Panc1 (cell line): Measurements from ENCODE around the gene ZNF622. TPM values are rescaled to one million over a fixed set of nuclear protein-coding genes. Genes with fewer than 3 reads are reported as not detected.

Source experiments
- ATAC-seq: fragments of 200-7000 bp; cut with Tn5 transposase; 2 replicates; pipeline ENCODE4 v1.9.1; 2020; ENCODE audit warnings: mild to moderate bottlenecking, moderate library complexity
- BruUV-seq: library from RNA; stranded (reverse); fragments of 400-500 nt; replicated peaks from 2 replicates; lab custom pipeline; 2021; lab: Mats Ljungman, UMichigan
- CTCF ChIA-PET: fragments of 300-600 bp; sonication (Branson Sonifier 250); formaldehyde crosslinking; loops from one replicate; lab custom pipeline; 2022; ENCODE audit warnings: antibody characterized with exemption; lab: Charles Lee
- POLR2A ChIA-PET: fragments of 300-600 bp; sonication (Branson Sonifier 250); formaldehyde crosslinking; loops from one replicate; lab custom pipeline; 2022; ENCODE audit warnings: antibody characterized with exemption; lab: Charles Lee
- DNase-seq: peaks from one replicate; pipeline ENCODE4 v3.0.0-alpha.2; 2010; ENCODE audit warnings: low read depth, low spot score
- H3K27ac ChIP-seq: 2 replicates; pipeline ENCODE4 v1.5.1; 2011; ENCODE audit warnings: mild to moderate bottlenecking, low read length, inconsistent platforms
- H3K27me3 ChIP-seq: fragments of 200-500 bp; sonication (Bioruptor generic); 2 replicates; pipeline ENCODE4 v1.6.0; 2014; ENCODE audit warnings: low read length, inconsistent platforms; ENCODE audit not compliant: control insufficient read depth, insufficient read depth
- H3K36me3 ChIP-seq: fragments of 200-500 bp; sonication (Bioruptor generic); 2 replicates; pipeline ENCODE4 v1.5.1; 2014; ENCODE audit warnings: inconsistent platforms, mild to moderate bottlenecking, low read length, moderate library complexity; ENCODE audit not compliant: control insufficient read depth, insufficient read depth
- H3K4me1 ChIP-seq: 2 replicates; pipeline ENCODE4 v1.5.1; 2011; ENCODE audit warnings: inconsistent platforms, mild to moderate bottlenecking, low read length, moderate library complexity; ENCODE audit not compliant: control insufficient read depth, insufficient read depth
- H3K4me3 ChIP-seq, 2 experiments: 2 replicates each; pipeline ENCODE4 v1.5.1; 2011 to 2012; ENCODE audit warnings: low read depth in 2 of 2, low read length in 2 of 2, mild to moderate bottlenecking in 2 of 2, inconsistent platforms in 1 of 2, moderate library complexity in 1 of 2
- H3K9me3 ChIP-seq: fragments of 200-500 bp; sonication (Bioruptor generic); 2 replicates; pipeline ENCODE4 v1.5.1; 2014; ENCODE audit warnings: low read depth, mild to moderate bottlenecking, inconsistent platforms, low read length, moderate library complexity; ENCODE audit not compliant: control insufficient read depth, insufficient read depth
- CTCF ChIP-seq: fragments of 450-650 bp; IDR thresholded peaks from 2 replicates; pipeline ENCODE4 v1.5.1; 2017; ENCODE audit warnings: mild to moderate bottlenecking
- POLR2AphosphoS5 ChIP-seq: IDR thresholded peaks from 2 replicates; pipeline ENCODE4 v1.6.1; 2012; ENCODE audit warnings: mild to moderate bottlenecking, low read depth, low read length, moderate library complexity
- REST ChIP-seq, 2 experiments: IDR thresholded peaks; 2 replicates each; pipeline ENCODE4 v1.6.1; 2011 to 2012; ENCODE audit warnings: low read depth in 2 of 2, control low read depth in 1 of 2, low read length in 1 of 2, mild to moderate bottlenecking in 1 of 2, moderate library complexity in 1 of 2; ENCODE audit not compliant: insufficient read depth in 1 of 2
- SIN3A ChIP-seq: IDR thresholded peaks from 2 replicates; pipeline ENCODE4 v1.6.1; 2012; ENCODE audit warnings: low read depth, mild to moderate bottlenecking, low read length, moderate library complexity, borderline replicate concordance; ENCODE audit not compliant: insufficient read depth
- TCF7L2 ChIP-seq: IDR thresholded peaks from 2 replicates; pipeline ENCODE4 v1.6.1; 2011; ENCODE audit warnings: mild to moderate bottlenecking, low read depth, low read length, inconsistent platforms
- in situ Hi-C: cut with HindIII; loops from 2 replicates; pipeline ENCODE4 v1.10.0; 2016; ENCODE audit warnings: low sequenced_read_pairs, low pct_unique_long_range_greater_than_20kb
- intact Hi-C: fragments of 100-400 bp; cut with micrococcal nuclease; formaldehyde crosslinking; loops from one replicate; pipeline ENCODE4 v1.10.0; 2022; ENCODE audit not compliant: unreplicated experiment
- total RNA-seq: library from RNA; stranded (reverse); gene quantifications from one replicate; pipeline ENCODE4 v1.2.1, GENCODE V29; 2021; ENCODE audit not compliant: unreplicated experiment

The ZNF622 gene
- total RNA-seq, 1 experiment from 2014 or later: 29.3 TPM

GRCh38 chr5:16414861-16415260 is 50.7 kb downstream of the ZNF622 start:
- CTCF ChIA-PET: no interaction called here
- ATAC-seq: no peak

GRCh38 chr5:16413166-16413860 is 52.3 kb downstream of the ZNF622 start:
- H3K4me3 ChIP-seq: no peak overlapping the region
- in situ Hi-C loops: no loop called here

More at GRCh38 chr5:16414861-16415260, 50.7 kb downstream of the ZNF622 start:
- Histone ChIP-seq H3K4me3 (no peak overlapping the region), H3K9me3 (no peaks in the 10 kb centered on the region), H3K36me3 (no peaks in the 10 kb centered on the region), H3K27me3 (peaks cover 3% of the 10 kb centered on the region), H3K4me1 (no peaks in the 10 kb centered on the region), H3K27ac (no peak overlapping the region)
- intact Hi-C loops: no loop called here
- BruUV-seq: no TSS peak
- POLR2A ChIA-PET: no interaction called here
- TF ChIP-seq REST (IDR thresholded peaks at IDR 0.05; ENCODE audit: insufficient read depth in 1 of 2, low read depth in 2 of 2, low read length in 1 of 2): no peak
- no peak for TF ChIP-seq POLR2AphosphoS5
- no peak for TF ChIP-seq SIN3A
- no peak for TF ChIP-seq CTCF
- no peak for TF ChIP-seq TCF7L2
- in situ Hi-C loops: no loop called here
- DNase-seq: no peak

GRCh38 chr5:16412556-16412955 is 53.0 kb downstream of the ZNF622 start:
- ATAC-seq: no peak
- no peak for TF ChIP-seq SIN3A
- no peak for TF ChIP-seq CTCF
- no peak for TF ChIP-seq TCF7L2
- TF ChIP-seq REST (IDR thresholded peaks at IDR 0.05; ENCODE audit: insufficient read depth in 1 of 2, low read depth in 2 of 2, low read length in 1 of 2): no peak
- TF ChIP-seq POLR2AphosphoS5: no peak
- CTCF ChIA-PET: no interaction called here
- H3K27ac ChIP-seq: no peak overlapping the region
- no peaks in the 10 kb centered on the region for H3K4me1 ChIP-seq
- POLR2A ChIA-PET: no interaction called here
- peaks cover 3% of the 10 kb centered on the region for H3K27me3 ChIP-seq
- intact Hi-C loops: no loop called here
- DNase-seq: no peak
- H3K36me3 ChIP-seq: no peaks in the 10 kb centered on the region
- H3K9me3 ChIP-seq: no peaks in the 10 kb centered on the region
- no peak overlapping the region for H3K4me3 ChIP-seq
- in situ Hi-C loops: no loop called here
- no TSS peak for BruUV-seq

More at GRCh38 chr5:16413166-16413860, 52.3 kb downstream of the ZNF622 start:
- H3K4me1 ChIP-seq: no peaks in the 10 kb centered on the region
- ATAC-seq: no peak
- H3K27ac ChIP-seq: no peak overlapping the region
- peaks cover 3% of the 10 kb centered on the region for H3K27me3 ChIP-seq
- no peaks in the 10 kb centered on the region for H3K9me3 ChIP-seq
- ChIA-PET CTCF (no interaction called here), POLR2A (no interaction called here)
- no peaks in the 10 kb centered on the region for H3K36me3 ChIP-seq
- BruUV-seq: no TSS peak
- intact Hi-C loops: no loop called here
- no peak for TF ChIP-seq SIN3A
- DNase-seq: no peak
